Adrenal gland (tissue), 5 donors: Measurements from ENCODE around the gene EXOC4.

Source experiments
- CTCF ChIP-seq, 6 experiments: fragments of 450-650 bp in 4 of 6; fragments of 200-600 bp in 2 of 6; sonication (generic) in 1 of 6; IDR thresholded peaks; 1 replicate in 5 of 6; 2 replicates in 1 of 6; pipeline versions ENCODE4 v1.5.1 to v1.8.0; 2016 to 2021; ENCODE audit warnings: antibody characterized with exemption in 6 of 6, mild to moderate bottlenecking in 2 of 6, moderate library complexity in 1 of 6
- POLR2A ChIP-seq, 2 donors: fragments of 450-650 bp; IDR thresholded peaks; one replicate each; pipeline ENCODE4 v1.6.1; 2017; ENCODE audit warnings: antibody characterized with exemption in 2 of 2, mild to moderate bottlenecking in 2 of 2, moderate library complexity in 1 of 2
- donor health status: DM: no; HTN: no; CAD: no.

GRCh38 chr7:133298080-133298479, 45.2 kb downstream of the EXOC4 start:
- no peak for TF ChIP-seq CTCF (IDR thresholded peaks at IDR 0.05)
- no peak for TF ChIP-seq POLR2A (IDR thresholded peaks at IDR 0.05)
